RPMI7951 (cell line): ENCODE measurements around the gene ISOC2. TPM values are rescaled to one million over a fixed set of nuclear protein-coding genes. Genes with fewer than 3 reads are reported as not detected.
A peak's percentile ranks its signal among the peaks of the same experiment; 100 is the strongest.

ENCODE experiments used
- DNase-seq: peaks from one replicate; pipeline ENCODE4 v3.0.0-alpha.2; 2012; ENCODE audit warnings: low read depth
- total RNA-seq: library from RNA; depleted of rRNA; stranded (reverse); fragments of >200 nt; shearing (Covaris generic); gene quantifications from 2 replicates; pipeline ENCODE4 v1.2.3, GENCODE V29; 2014

Gene ISOC2
- total RNA-seq, 1 experiment from 2014 or later, result 81.9 TPM

GRCh38 chr19:55477905-55478304 lies 16.5 kb upstream of the ISOC2 start:
- no peak for DNase-seq

- peak; percentile 98 for DNase-seq
These were observed 14.8 kb upstream of the ISOC2 start, which contains the start of gene ZNF628 for GRCh38 chr19:55476100-55476775. ZNF628 (plus strand) TSS chr19:55476617; CDS start chr19:55479911, 3,294 bp downstream.

- peak; percentile 95 for DNase-seq
These were observed 13.1 kb upstream of the ISOC2 start for GRCh38 chr19:55474269-55475265.

GRCh38 chr19:55473225-55474012 lies 12.0 kb upstream of the ISOC2 start:
- peak; percentile 81 for DNase-seq

- DNase-seq, result peak; percentile 72
These were observed 11.0 kb upstream of the ISOC2 start for GRCh38 chr19:55472463-55472862.

- DNase-seq, result no peak
These were observed 9.8 kb upstream of the ISOC2 start for GRCh38 chr19:55471266-55471665.

GRCh38 chr19:55468054-55468393 lies 6.6 kb upstream of the ISOC2 start:
- DNase-seq, result no peak

- peak; percentile 68 for DNase-seq
These were observed 6.0 kb upstream of the ISOC2 start for GRCh38 chr19:55467236-55468053.

GRCh38 chr19:55466241-55466614 lies 4.8 kb upstream of the ISOC2 start:
- DNase-seq, result no peak

GRCh38 chr19:55465460-55466240 lies 4.2 kb upstream of the ISOC2 start:
- no peak for DNase-seq

- DNase-seq, result no peak
These were observed 3.2 kb upstream of the ISOC2 start, which contains the start of gene C19orf85 for GRCh38 chr19:55464662-55465054. C19orf85 (minus strand) TSS chr19:55464751; CDS start chr19:55464554, 197 bp downstream.

- no peak for DNase-seq
These were observed 2.7 kb upstream of the ISOC2 start for GRCh38 chr19:55464039-55464661.

- DNase-seq, result no peak
These were observed 2.2 kb upstream of the ISOC2 start for GRCh38 chr19:55463583-55464031.

- no peak for DNase-seq
These were observed 1.3 kb upstream of the ISOC2 start for GRCh38 chr19:55462722-55463121.

- peak; percentile 53 for DNase-seq
These were observed 658 bp upstream of the ISOC2 start for GRCh38 chr19:55461974-55462626.

- DNase-seq, result peak; percentile 78
These were observed 678 bp downstream of the ISOC2 start for GRCh38 chr19:55460670-55461258.

- no peak for DNase-seq
These were observed 1.3 kb downstream of the ISOC2 start for GRCh38 chr19:55459950-55460657.

- DNase-seq, result no peak
These were observed 1.9 kb downstream of the ISOC2 start for GRCh38 chr19:55459551-55459949.
